Measurements from ENCODE around the gene ENTPD6.

Gene ENTPD6

DNA sequence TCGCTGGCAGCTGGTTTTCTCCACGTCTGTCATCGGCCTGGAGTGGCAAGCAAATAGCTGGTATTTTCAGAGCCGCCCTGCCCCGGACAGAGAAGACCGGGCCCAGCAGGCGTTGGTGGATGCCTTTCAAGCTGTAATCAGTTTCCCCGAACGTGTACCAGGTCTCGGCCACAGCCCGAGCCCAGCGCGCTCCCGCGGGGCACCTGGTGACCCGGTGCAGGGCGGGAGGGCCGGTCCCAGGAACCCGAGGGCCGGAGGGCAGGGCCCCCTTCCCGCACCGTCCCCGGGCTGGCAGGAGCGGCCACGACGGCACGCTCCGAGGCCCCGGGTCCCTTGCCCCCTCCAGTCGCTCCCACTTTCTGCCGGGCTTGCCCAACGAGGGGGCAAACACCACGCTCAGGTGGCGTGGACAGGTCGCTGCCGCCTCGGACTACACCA lies 52.0 kb downstream of the ENTPD6 start:
- WGBS, result under 1% methylated on average over 37 of the region's 37 CpGs

DNA sequence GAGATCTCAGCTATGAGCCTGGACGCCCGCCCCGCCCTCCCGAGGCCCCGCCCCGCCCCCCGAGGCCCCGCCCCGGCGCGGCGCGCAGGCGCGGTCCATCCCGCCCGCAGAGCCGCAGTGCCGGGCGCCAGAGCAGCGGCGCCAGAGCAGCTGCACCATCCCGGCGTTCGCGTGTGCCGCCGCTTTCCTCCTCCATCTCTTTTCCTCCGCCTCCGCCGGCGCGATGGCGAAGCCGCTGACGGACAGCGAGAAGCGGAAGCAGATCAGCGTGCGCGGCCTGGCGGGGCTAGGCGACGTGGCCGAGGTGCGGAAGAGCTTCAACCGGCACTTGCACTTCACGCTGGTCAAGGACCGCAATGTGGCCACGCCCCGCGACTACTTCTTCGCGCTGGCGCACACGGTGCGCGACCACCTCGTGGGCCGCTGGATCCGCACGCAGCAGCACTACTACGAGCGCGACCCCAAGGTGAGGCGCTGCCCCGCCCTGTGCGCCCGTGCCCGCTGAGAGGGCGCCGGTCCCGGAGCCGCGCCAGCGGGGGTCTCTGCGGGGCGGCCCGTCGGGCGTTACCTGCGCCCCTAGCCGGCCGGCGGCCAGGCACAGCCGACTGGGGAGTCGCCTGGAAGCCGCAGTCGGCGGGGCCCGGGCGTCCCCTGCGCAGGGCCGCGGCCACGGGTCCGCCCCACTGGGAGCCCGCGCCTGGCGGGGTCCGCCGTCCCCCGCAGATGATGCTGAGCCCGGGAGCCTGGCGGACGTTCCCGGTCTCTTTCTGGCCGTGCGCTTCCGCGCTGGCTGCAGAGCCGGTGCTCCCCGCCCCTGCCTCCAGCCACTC lies 52.7 kb downstream of the ENTPD6 start, which contains the start of gene PYGB:
Gene PYGB, plus strand, starts transcription at position 130 of the 830 bp plus-strand sequence. Its CDS starts 94 bp downstream, at position 224.
- peaks cover 16% of the 10 kb centered on the region for H3K4me1 ChIP-seq (ENCODE audit: insufficient read depth, low read length)
- H3K36me3 ChIP-seq (ENCODE audit: insufficient read depth, low read length), result peaks cover 4% of the 10 kb centered on the region; the same call in 1 of the 2 replicates
- H3K9ac ChIP-seq (ENCODE audit: low read depth, low read length), result peak within 1 kb of the TSS; percentile 69
- H3K27me3 ChIP-seq (ENCODE audit: insufficient read depth, low read length), result peaks cover 16% of the 10 kb centered on the region
- under 1% methylated on average over 113 of the region's 113 CpGs for WGBS
- peak within 1 kb of the TSS; percentile 69; the same call in 1 of the 2 replicates for H3K27ac ChIP-seq (ENCODE audit: low read depth, low read length)
- H3K9me3 ChIP-seq (ENCODE audit: insufficient read depth, low read depth, low read length), result no peaks in the 10 kb centered on the region
- peak within 1 kb of the TSS; percentile 68 for H3K4me3 ChIP-seq (ENCODE audit: low read length)

More for the DNA sequence above, 52.0 kb downstream of the ENTPD6 start:
- Histone ChIP-seq H3K9ac (ENCODE audit: low read depth, low read length) (no peak overlapping the region), H3K27me3 (ENCODE audit: insufficient read depth, low read length) (peaks cover 16% of the 10 kb centered on the region), H3K4me1 (ENCODE audit: insufficient read depth, low read length) (peaks cover 16% of the 10 kb centered on the region), H3K9me3 (ENCODE audit: insufficient read depth, low read depth, low read length) (no peaks in the 10 kb centered on the region), H3K27ac (ENCODE audit: low read depth, low read length) (no peak overlapping the region; the same call in 1 of the 2 replicates), H3K36me3 (ENCODE audit: insufficient read depth, low read length) (peaks cover 4% of the 10 kb centered on the region; the same call in 1 of the 2 replicates), H3K4me3 (ENCODE audit: low read length) (peak overlapping the region; percentile 68)

DNA sequence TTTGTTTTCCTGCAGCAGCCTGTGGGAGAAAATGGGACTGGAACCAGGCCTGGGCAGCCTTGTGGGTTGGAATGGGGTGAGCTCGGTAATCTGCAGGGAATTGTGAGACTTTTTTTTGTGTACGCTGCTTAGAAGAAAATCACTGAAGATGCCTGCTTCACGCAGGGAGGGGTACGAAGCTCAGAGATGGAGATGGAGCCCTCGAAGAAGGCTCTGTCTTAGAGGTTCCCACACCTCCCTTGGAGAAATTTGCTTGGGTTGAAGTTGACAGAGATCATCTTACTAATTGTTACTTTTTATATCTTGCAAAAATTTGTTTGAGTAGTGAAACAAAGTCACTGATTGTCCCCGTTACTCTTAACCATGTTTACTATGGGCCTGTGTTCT lies 53.3 kb downstream of the ENTPD6 start:
- H3K36me3 ChIP-seq (ENCODE audit: insufficient read depth, low read length), result peaks cover 4% of the 10 kb centered on the region; the same call in 1 of the 2 replicates
- H3K9me3 ChIP-seq (ENCODE audit: insufficient read depth, low read depth, low read length), result no peaks in the 10 kb centered on the region
- H3K4me1 ChIP-seq (ENCODE audit: insufficient read depth, low read length), result peaks cover 16% of the 10 kb centered on the region
- peak overlapping the region; percentile 69; the same call in 1 of the 2 replicates for H3K27ac ChIP-seq (ENCODE audit: low read depth, low read length)
- H3K27me3 ChIP-seq (ENCODE audit: insufficient read depth, low read length), result peaks cover 16% of the 10 kb centered on the region
- H3K9ac ChIP-seq (ENCODE audit: low read depth, low read length), result peak overlapping the region; percentile 69
- H3K4me3 ChIP-seq (ENCODE audit: low read length), result peak overlapping the region; percentile 68
- WGBS, result 2% methylated on average over 5 of the region's 6 CpGs

DNA sequence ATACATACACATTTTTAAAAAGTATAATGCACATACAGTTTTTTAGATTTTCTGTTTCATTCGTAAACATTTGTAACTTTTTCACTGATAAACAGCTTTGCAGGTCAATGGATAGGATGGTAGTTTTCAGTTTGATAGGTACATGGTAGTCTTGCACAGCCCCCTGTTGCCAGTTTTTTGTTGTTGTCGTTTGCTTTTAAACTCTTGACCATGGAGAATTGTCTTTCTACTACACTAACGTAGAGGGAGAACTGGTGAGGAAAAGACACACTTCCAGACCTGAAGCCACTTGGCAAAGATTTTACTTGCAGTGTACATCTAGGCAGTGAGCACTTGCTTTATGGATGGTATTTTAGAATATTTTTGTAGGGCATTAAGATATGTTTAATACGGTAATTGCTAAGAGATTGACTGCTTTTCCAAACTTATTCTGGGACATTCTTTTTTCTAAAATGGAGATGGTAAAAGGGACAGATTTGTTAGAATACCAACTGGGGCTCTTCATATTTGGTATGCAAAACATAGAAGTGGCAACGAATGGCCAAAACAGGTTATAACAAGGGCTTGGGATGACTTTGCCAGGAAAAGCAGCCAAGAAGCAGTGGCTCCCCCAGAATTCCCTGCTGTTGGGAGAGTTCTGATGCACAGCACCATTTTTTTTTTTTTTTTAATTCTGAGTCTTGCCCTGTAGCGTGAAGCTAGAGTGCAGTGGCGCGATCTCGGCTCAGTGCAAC lies 53.9 kb downstream of the ENTPD6 start:
- H3K9ac ChIP-seq (ENCODE audit: low read depth, low read length), result peak overlapping the region; percentile 69; the same call in 1 of the 2 replicates
- peaks cover 16% of the 10 kb centered on the region for H3K4me1 ChIP-seq (ENCODE audit: insufficient read depth, low read length)
- H3K27ac ChIP-seq (ENCODE audit: low read depth, low read length), result no peak overlapping the region
- peak overlapping the region; percentile 68 for H3K4me3 ChIP-seq (ENCODE audit: low read length)
- H3K9me3 ChIP-seq (ENCODE audit: insufficient read depth, low read depth, low read length), result no peaks in the 10 kb centered on the region
- 75% methylated on average over 8 of the region's 9 CpGs for WGBS
- H3K36me3 ChIP-seq (ENCODE audit: insufficient read depth, low read length), result peaks cover 5% of the 10 kb centered on the region
- H3K27me3 ChIP-seq (ENCODE audit: insufficient read depth, low read length), result peaks cover 16% of the 10 kb centered on the region

DNA sequence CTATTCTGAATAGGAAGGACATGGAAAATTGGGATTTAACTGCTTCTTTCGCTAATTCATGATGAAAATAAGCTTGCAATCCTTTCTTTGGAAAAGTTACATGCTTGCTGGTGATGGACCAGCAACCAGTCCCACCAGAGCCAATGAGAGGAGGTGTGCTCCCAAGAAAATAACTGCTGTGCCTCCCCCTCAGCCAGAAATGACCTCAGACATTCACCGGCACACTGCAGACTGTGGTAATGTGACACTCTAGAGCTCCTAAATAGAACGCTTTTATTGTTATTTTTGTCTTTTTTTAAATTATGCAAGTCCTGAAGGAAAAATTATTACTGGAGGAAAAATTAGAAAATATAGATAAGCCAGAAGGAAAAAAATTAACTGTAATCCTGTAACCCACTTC lies 55.0 kb downstream of the ENTPD6 start:
- Histone ChIP-seq H3K4me1 (ENCODE audit: insufficient read depth, low read length) (peaks cover 16% of the 10 kb centered on the region), H3K4me3 (ENCODE audit: low read length) (no peak overlapping the region), H3K36me3 (ENCODE audit: insufficient read depth, low read length) (peaks cover 9% of the 10 kb centered on the region), H3K27me3 (ENCODE audit: insufficient read depth, low read length) (peaks cover 16% of the 10 kb centered on the region), H3K27ac (ENCODE audit: low read depth, low read length) (no peak overlapping the region), H3K9ac (ENCODE audit: low read depth, low read length) (no peak overlapping the region), H3K9me3 (ENCODE audit: insufficient read depth, low read depth, low read length) (no peaks in the 10 kb centered on the region)
- 94% methylated on average over 2 of the region's 3 CpGs for WGBS

DNA sequence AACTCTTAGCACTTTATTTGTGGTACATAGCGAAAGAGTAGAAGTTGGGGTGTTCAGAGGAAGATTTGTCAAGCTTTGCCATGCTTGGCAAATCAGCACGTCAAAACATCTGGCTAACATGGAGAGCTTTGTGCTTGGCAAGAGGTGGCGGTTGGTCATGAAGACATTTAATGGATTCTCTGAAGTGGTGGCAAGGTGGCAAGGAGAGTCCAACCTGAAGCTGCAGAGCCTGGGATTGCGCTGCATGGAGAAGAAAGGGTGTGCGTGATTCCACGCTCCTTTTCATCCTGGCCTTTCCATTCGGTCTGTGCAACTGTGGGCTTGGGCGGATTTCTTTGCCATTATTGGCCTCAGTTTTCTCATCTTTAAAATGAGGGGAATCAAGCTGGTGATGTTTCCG lies 55.5 kb downstream of the ENTPD6 start:
- H3K36me3 ChIP-seq (ENCODE audit: insufficient read depth, low read length), result peaks cover 9% of the 10 kb centered on the region
- H3K4me1 ChIP-seq (ENCODE audit: insufficient read depth, low read length), result peaks cover 16% of the 10 kb centered on the region
- 96% methylated on average over 9 of the region's 9 CpGs for WGBS
- peaks cover 15% of the 10 kb centered on the region for H3K27me3 ChIP-seq (ENCODE audit: insufficient read depth, low read length)
- H3K9me3 ChIP-seq (ENCODE audit: insufficient read depth, low read depth, low read length), result no peaks in the 10 kb centered on the region
- no peak overlapping the region for H3K27ac ChIP-seq (ENCODE audit: low read depth, low read length)
- no peak overlapping the region for H3K9ac ChIP-seq (ENCODE audit: low read depth, low read length)
- no peak overlapping the region for H3K4me3 ChIP-seq (ENCODE audit: low read length)

DNA sequence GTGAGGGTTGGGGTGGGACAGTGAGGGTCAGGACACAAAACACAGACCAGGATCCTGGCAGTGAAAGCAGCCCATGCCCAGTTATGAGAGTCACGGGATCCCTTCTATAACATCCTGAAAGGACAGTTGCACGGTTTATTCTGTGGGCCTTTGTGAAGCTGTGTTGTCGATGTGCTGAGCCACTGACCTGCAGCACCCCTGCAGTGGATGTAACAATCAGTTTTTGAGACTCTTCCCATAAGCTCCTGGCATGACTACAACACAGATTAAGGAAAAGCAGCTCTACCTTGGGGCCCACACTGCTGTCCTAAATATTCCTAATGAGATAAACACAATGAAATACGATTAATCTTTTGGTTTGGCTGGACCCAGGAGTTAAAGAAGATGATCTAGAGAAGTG lies 56.0 kb downstream of the ENTPD6 start:
- no peak overlapping the region for H3K27ac ChIP-seq (ENCODE audit: low read depth, low read length)
- H3K4me3 ChIP-seq (ENCODE audit: low read length), result no peak overlapping the region
- 92% methylated on average over 4 of the region's 4 CpGs for WGBS

DNA sequence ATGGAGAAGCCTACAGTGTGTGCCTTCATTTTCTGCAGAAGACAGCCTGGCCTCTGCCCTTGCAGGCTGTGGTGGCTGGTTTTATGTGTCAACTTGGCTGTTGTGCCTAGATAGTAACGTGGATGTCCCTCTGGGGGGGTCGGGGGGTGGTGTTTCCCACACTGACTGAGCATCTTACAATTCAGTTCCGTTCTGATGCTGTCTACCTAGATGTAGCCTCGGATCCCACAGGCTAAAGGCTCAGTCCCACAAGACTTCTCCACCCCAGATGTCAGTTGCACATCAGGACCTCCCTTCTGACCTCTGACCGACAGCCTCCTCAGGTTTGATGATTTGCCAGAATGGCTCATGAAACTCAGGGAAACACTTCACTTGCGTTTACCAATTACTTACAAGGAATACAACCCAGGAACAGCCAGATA lies 56.7 kb downstream of the ENTPD6 start:
- Histone ChIP-seq H3K27me3 (ENCODE audit: insufficient read depth, low read length) (peaks cover 2% of the 10 kb centered on the region; the same call in 1 of the 2 replicates), H3K9me3 (ENCODE audit: insufficient read depth, low read depth, low read length) (no peaks in the 10 kb centered on the region), H3K9ac (ENCODE audit: low read depth, low read length) (no peak overlapping the region), H3K36me3 (ENCODE audit: insufficient read depth, low read length) (peaks cover 9% of the 10 kb centered on the region), H3K27ac (ENCODE audit: low read depth, low read length) (no peak overlapping the region), H3K4me1 (ENCODE audit: insufficient read depth, low read length) (peaks cover 10% of the 10 kb centered on the region), H3K4me3 (ENCODE audit: low read length) (no peak overlapping the region)
- WGBS, result 92% methylated on average over 6 of the region's 6 CpGs

More for the DNA sequence above, 56.0 kb downstream of the ENTPD6 start:
- Histone ChIP-seq H3K36me3 (ENCODE audit: insufficient read depth, low read length) (peaks cover 9% of the 10 kb centered on the region), H3K9ac (ENCODE audit: low read depth, low read length) (no peak overlapping the region), H3K9me3 (ENCODE audit: insufficient read depth, low read depth, low read length) (no peaks in the 10 kb centered on the region), H3K4me1 (ENCODE audit: insufficient read depth, low read length) (peaks cover 15% of the 10 kb centered on the region), H3K27me3 (ENCODE audit: insufficient read depth, low read length) (peaks cover 9% of the 10 kb centered on the region)

DNA sequence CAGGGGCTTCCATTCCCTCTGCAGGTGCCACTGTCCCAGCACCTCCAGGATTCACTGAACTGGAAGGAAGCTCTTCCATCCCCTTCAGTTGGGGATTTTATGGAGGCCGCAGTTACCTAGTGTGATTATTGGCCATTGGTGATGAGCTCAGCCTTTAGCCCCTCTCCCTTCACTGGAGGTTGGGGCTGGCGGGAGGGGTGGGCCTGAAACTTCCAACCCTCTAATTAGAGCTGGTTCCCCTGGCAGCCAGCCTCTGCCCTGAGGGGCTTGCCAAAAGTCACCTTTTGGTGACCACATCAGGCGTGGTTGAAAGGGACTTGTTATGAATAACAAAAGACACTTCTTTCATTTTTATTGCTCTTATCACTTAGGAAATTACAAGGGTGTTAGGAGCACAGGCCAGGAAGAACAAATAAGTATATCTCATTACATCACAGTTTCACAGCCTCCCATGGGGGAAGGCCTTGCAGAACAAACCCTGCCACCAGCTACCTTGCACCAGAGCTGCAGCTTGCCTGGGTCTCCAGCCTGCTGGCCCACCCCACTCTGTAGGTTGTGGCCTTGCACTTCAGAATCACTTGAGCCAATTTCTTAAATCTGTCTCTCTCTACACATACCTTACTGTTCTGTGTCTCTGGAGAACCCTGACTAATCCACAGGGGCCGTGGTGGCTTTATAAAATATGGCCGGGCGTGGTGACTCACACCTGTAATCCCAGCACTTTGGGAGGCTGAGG lies 57.3 kb downstream of the ENTPD6 start:
- no peak overlapping the region for H3K4me3 ChIP-seq (ENCODE audit: low read length)
- H3K4me1 ChIP-seq (ENCODE audit: insufficient read depth, low read length), result peaks cover 10% of the 10 kb centered on the region
- no peak overlapping the region for H3K9ac ChIP-seq (ENCODE audit: low read depth, low read length)
- no peaks in the 10 kb centered on the region for H3K9me3 ChIP-seq (ENCODE audit: insufficient read depth, low read depth, low read length)
- no peak overlapping the region for H3K27ac ChIP-seq (ENCODE audit: low read depth, low read length)
- WGBS, result 85% methylated on average over 5 of the region's 6 CpGs
- H3K27me3 ChIP-seq (ENCODE audit: insufficient read depth, low read length), result no peaks in the 10 kb centered on the region
- H3K36me3 ChIP-seq (ENCODE audit: insufficient read depth, low read length), result peaks cover 9% of the 10 kb centered on the region

DNA sequence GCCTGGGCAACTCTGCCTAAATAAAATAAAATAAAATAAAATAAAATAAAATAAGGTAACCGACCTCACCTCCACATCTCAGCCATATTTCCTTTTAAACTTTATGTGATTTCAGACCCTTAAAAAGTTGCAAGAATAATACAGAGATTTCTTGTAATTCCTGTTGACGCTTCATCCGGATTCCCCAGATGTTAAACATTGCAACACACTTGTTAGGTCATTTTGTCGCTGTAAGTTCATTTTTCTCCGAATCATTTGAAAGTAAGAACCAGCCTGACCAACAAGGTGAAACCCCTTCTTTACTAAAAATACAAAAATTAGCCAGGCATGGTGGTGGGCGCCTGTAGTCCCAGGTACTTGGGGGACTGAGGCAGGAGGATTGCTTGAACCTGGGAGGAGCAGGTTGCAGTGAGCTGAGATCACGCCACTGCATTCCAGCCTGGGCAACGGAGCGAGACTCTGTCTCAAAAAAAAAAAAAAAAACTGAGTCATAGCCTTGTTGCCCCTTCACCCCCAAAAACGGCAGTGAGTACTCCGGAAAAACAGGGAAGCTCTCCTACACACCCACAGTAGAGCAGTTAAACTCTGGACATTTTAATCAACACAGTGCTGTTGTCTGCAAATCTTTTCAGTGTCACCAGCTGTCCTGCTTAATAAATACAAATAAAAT lies 58.2 kb downstream of the ENTPD6 start:
- Histone ChIP-seq H3K27me3 (ENCODE audit: insufficient read depth, low read length) (no peaks in the 10 kb centered on the region), H3K4me1 (ENCODE audit: insufficient read depth, low read length) (peaks cover 10% of the 10 kb centered on the region), H3K9ac (ENCODE audit: low read depth, low read length) (no peak overlapping the region), H3K4me3 (ENCODE audit: low read length) (no peak overlapping the region), H3K27ac (ENCODE audit: low read depth, low read length) (no peak overlapping the region), H3K9me3 (ENCODE audit: insufficient read depth, low read depth, low read length) (no peaks in the 10 kb centered on the region), H3K36me3 (ENCODE audit: insufficient read depth, low read length) (peaks cover 10% of the 10 kb centered on the region)
- 94% methylated on average over 11 of the region's 11 CpGs for WGBS
